ENCODE data around the gene TNMD. TPM values are rescaled to one million over a fixed set of nuclear protein-coding genes. Genes with fewer than 3 reads are reported as not detected.

The TNMD gene
- total RNA-seq, 6 experiments from 2014 or later = not detected

Other genes starting within 250 kb of the TNMD start
- under 1 TPM; 0.02 to 0.13 (median 0.08) TPM for gene PCDH19, start 174.7 kb upstream of the TNMD start, total RNA-seq (2021; fragmentation: NEBNext Ultra II Directional; extraction: Animal tissue kit (Norgen Biotek cat#: 25700))
- 10 to 100 TPM; 14.5 to 20.7 (median 18.3) TPM for gene TSPAN6, start 51.9 kb downstream of the TNMD start, total RNA-seq (2021; fragmentation: NEBNext Ultra II Directional; extraction: Animal tissue kit (Norgen Biotek cat#: 25700))
- gene SRPX2, start 59.3 kb downstream of the TNMD start, total RNA-seq (2021; fragmentation: NEBNext Ultra II Directional; extraction: Animal tissue kit (Norgen Biotek cat#: 25700)) = 10 to 100 TPM; 16.8 to 32.0 (median 23.7) TPM
- gene SYTL4, start 147.2 kb downstream of the TNMD start, total RNA-seq (2021; fragmentation: NEBNext Ultra II Directional; extraction: Animal tissue kit (Norgen Biotek cat#: 25700)) = 1 to 10 TPM; 5.5 to 9.2 (median 6.2) TPM
- 10 to 100 TPM; 17.4 to 25.7 (median 24.5) TPM for gene CSTF2, start 235.5 kb downstream of the TNMD start, total RNA-seq (2021; fragmentation: NEBNext Ultra II Directional; extraction: Animal tissue kit (Norgen Biotek cat#: 25700))